Endodermal cell (in vitro differentiated cells): ENCODE measurements around the gene NEDD4L. TPM values are rescaled to one million over a fixed set of nuclear protein-coding genes. Genes with fewer than 3 reads are reported as not detected.

Experiments used
- DNase-seq: peaks from one replicate; pipeline ENCODE4 v3.0.0-alpha.2; 2017
- H3K27ac ChIP-seq: 2 replicates; pipeline ENCODE4 v1.5.1; 2013; ENCODE audit warnings: mild to moderate bottlenecking, low read depth, low read length, moderate library complexity
- H3K27me3 ChIP-seq: 2 replicates; pipeline ENCODE4 v1.6.1; 2013; ENCODE audit warnings: mild to moderate bottlenecking, low read length, moderate library complexity; ENCODE audit not compliant: insufficient read depth, control insufficient read depth, poor library complexity, severe bottlenecking
- H3K36me3 ChIP-seq: 2 replicates; pipeline ENCODE4 v1.7.0; 2013; ENCODE audit warnings: mild to moderate bottlenecking, low read length, moderate library complexity; ENCODE audit not compliant: control insufficient read depth, insufficient read depth
- H3K4me1 ChIP-seq: one replicate; pipeline ENCODE4 v1.7.0; 2013; ENCODE audit warnings: low read length; ENCODE audit not compliant: control insufficient read depth, insufficient read depth
- H3K4me3 ChIP-seq: 2 replicates; pipeline ENCODE4 v1.5.1; 2013; ENCODE audit warnings: mild to moderate bottlenecking, low read length, moderate library complexity
- H3K9ac ChIP-seq: 2 replicates; pipeline ENCODE4 v1.6.1; 2013; ENCODE audit warnings: mild to moderate bottlenecking, low read length, moderate library complexity; ENCODE audit not compliant: poor library complexity, severe bottlenecking; ENCODE audit errors: extremely low read depth
- H3K9me3 ChIP-seq: 2 replicates; pipeline ENCODE4 v1.6.1; 2013; ENCODE audit warnings: mild to moderate bottlenecking, low read length, moderate library complexity; ENCODE audit not compliant: control insufficient read depth
- H3K27ac Mint-ChIP-seq: 2 replicates; pipeline ENCODE4 v1.8.0; 2020; ENCODE audit warnings: mixed read lengths
- H3K27me3 Mint-ChIP-seq: 2 replicates; pipeline ENCODE4 v1.8.0; 2021; ENCODE audit warnings: mild to moderate bottlenecking, mixed read lengths; ENCODE audit not compliant: insufficient read depth
- H3K36me3 Mint-ChIP-seq: 2 replicates; pipeline ENCODE4 v1.8.0; 2020; ENCODE audit warnings: low read depth, mixed read lengths
- H3K4me1 Mint-ChIP-seq: 2 replicates; pipeline ENCODE4 v1.8.0; 2020; ENCODE audit warnings: mixed read lengths
- H3K4me3 Mint-ChIP-seq: 2 replicates; pipeline ENCODE4 v1.8.0; 2020; ENCODE audit warnings: mild to moderate bottlenecking, moderate library complexity, mixed read lengths
- H3K9me3 Mint-ChIP-seq: 2 replicates; pipeline ENCODE4 v1.8.0; 2020; ENCODE audit warnings: mild to moderate bottlenecking, mixed read lengths
- CTCF ChIP-seq: fragments of 200-600 bp; sonication (generic); conservative IDR thresholded peaks from 2 replicates; pipeline ENCODE4 v1.5.0; 2021; ENCODE audit warnings: antibody characterized with exemption, mild to moderate bottlenecking
- WGBS, 2 experiments: methylation state at CpG; one replicate each; pipeline versions ENCODE4 v1.1.5 to v1.1.7; 2013; ENCODE audit warnings: missing lambda C conversion rate in 2 of 2, mixed read lengths in 1 of 2; ENCODE audit not compliant: insufficient coverage in 1 of 2, insufficient read length in 1 of 2; 5-methylcytosine and 5-hydroxymethylcytosine counted together
- total RNA-seq, 2 donors: library from RNA; stranded (reverse); fragmentation: NEBNext Ultra II Directional in 1 of 2; extraction: Animal tissue kit (Norgen Biotek cat#: 25700) in 1 of 2; gene quantifications; 2 replicates in 1 of 2; 3 replicates in 1 of 2; pipeline ENCODE4 v1.2.1, GENCODE V29; 2021

Gene NEDD4L
- total RNA-seq, 2 donors from 2014 or later: 70.5 to 75.3 TPM

DNA sequence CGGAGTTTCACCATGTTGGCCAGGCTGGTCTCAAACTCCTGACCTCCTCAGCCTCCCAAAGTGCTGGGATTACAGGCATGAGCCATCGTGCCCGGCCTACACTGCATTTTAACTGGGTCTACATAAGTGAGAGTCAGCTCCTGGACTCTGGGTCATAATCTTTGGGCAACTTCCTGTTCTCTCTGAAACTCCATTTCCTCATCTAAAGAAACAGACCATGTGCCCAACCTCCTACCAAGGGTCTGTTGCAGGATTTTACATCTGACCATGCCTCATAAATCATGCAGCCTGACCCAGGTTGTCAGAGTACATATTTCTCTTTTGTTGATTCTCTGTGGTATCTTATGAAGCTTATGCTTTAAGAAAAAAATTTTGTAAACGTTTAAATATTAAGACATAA, 304.5 kb downstream of the NEDD4L start:
- H3K36me3 ChIP-seq: peaks cover 30% of the 10 kb centered on the region
- WGBS, 2 experiments: 92% methylated on average over 4 of the region's 4 CpGs
- no peak for DNase-seq
- Mint-ChIP-seq H3K9me3 (no peaks in the 10 kb centered on the region), H3K27ac (no peak overlapping the region), H3K4me3 (no peak overlapping the region), H3K4me1 (peaks cover 8% of the 10 kb centered on the region), H3K36me3 (peaks cover 33% of the 10 kb centered on the region), H3K27me3 (no peaks in the 10 kb centered on the region)
- no peak for TF ChIP-seq CTCF
- no peaks in the 10 kb centered on the region for H3K9me3 ChIP-seq
- no peak overlapping the region for H3K27ac ChIP-seq
- no peak overlapping the region for H3K4me3 ChIP-seq
- no peaks in the 10 kb centered on the region for H3K27me3 ChIP-seq
- peaks cover 5% of the 10 kb centered on the region for H3K4me1 ChIP-seq
- no peak overlapping the region for H3K9ac ChIP-seq

DNA sequence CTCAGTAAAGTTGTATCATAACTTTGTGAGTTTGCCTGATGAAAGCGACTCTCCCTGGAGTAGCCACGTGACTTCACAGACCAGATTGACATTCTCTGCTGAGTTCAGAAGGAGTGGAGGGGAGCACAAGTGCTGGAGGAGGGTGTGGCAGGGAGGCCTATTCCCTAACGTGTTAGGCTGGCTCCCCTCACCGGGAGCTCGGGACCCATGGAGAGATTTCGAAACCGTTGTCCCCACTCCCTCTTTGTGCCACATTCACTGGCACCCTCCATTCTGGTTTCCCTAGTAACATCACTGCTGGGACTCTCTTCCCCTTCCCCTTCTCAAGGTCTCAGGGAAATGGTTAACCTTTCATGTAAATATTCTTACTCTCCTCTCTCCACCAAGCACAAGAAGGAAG, 304.9 kb downstream of the NEDD4L start:
- no peak overlapping the region for H3K27ac Mint-ChIP-seq
- no peak overlapping the region for H3K4me3 Mint-ChIP-seq
- no peak overlapping the region for H3K27ac ChIP-seq
- H3K9me3 ChIP-seq: no peaks in the 10 kb centered on the region
- no peaks in the 10 kb centered on the region for H3K27me3 Mint-ChIP-seq
- H3K27me3 ChIP-seq: no peaks in the 10 kb centered on the region
- peaks cover 8% of the 10 kb centered on the region for H3K4me1 Mint-ChIP-seq
- no peak overlapping the region for H3K9ac ChIP-seq
- TF ChIP-seq CTCF: no peak
- H3K36me3 Mint-ChIP-seq: peaks cover 34% of the 10 kb centered on the region
- H3K4me1 ChIP-seq: peaks cover 5% of the 10 kb centered on the region
- no peaks in the 10 kb centered on the region for H3K9me3 Mint-ChIP-seq
- WGBS, 2 experiments: 83 to 88% methylated on average over 2 to 7 of the region's 7 CpGs
- DNase-seq: no peak
- H3K4me3 ChIP-seq: no peak overlapping the region
- H3K36me3 ChIP-seq: peaks cover 26% of the 10 kb centered on the region

GRCh38 chr18:58349650-58350049, 305.6 kb downstream of the NEDD4L start:
- no peaks in the 10 kb centered on the region for H3K9me3 Mint-ChIP-seq
- H3K27ac ChIP-seq: no peak overlapping the region
- no peak overlapping the region for H3K4me3 Mint-ChIP-seq
- H3K36me3 Mint-ChIP-seq: peaks cover 41% of the 10 kb centered on the region
- DNase-seq: no peak
- H3K4me3 ChIP-seq: no peak overlapping the region
- H3K4me1 ChIP-seq: peaks cover 2% of the 10 kb centered on the region
- 93 to 100% methylated on average over 1 to 2 of the region's 2 CpGs for WGBS, 2 experiments
- H3K27me3 ChIP-seq: no peaks in the 10 kb centered on the region
- peaks cover 29% of the 10 kb centered on the region for H3K36me3 ChIP-seq
- H3K9me3 ChIP-seq: no peaks in the 10 kb centered on the region
- peaks cover 6% of the 10 kb centered on the region for H3K4me1 Mint-ChIP-seq
- H3K9ac ChIP-seq: no peak overlapping the region
- no peak overlapping the region for H3K27ac Mint-ChIP-seq
- H3K27me3 Mint-ChIP-seq: no peaks in the 10 kb centered on the region
- TF ChIP-seq CTCF: no peak
